HG03520 (cell line): ENCODE data around the gene CTNNA1.

Source experiments
- ATAC-seq: cut with Tn5 transposase; IDR thresholded peaks from one replicate; pipeline ENCODE4 v1.9.1; 2021; ENCODE audit warnings: mild to moderate bottlenecking, moderate library complexity; ENCODE audit not compliant: unreplicated experiment

Gene CTNNA1

DNA sequence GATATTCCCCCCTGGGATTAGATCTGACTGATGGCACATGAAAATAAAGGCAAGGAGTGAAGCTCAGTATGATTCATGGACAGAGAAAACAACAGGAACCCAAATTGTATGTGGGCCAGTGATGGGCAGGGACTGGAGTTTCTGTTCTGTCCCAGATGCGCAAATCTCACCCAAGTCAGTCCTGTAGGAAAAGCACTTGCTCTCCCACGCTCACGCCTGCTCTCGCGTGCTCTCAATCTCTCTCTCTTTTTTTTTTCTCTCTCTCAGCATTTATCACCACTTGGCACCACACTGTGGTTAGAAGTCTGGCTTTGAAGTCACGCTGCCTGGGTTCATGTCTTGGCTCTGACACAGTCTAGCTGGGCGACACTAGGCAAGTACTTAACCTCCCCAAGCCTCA, 228.4 kb downstream of the CTNNA1 start:
- no peak for ATAC-seq

DNA sequence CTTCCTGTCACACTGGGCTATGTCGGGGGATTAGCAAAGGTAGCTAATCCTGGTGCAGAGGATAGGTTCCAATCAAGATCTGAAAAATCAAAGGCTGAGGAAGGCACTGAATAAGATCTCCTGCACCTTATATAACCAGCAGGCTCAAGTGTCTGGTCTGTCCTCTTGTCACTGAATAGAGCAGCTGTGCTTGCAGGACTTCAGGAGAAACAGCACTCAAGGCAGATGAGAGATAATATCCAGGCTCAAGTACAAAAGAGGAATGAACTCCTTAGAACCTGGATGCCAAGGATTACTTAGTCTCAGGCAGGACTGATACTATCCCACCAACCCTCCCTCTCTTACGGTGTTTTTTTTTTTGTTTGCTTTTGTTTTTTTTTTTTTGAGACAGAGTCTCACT, 230.8 kb downstream of the CTNNA1 start:
- ATAC-seq, result no peak
